ENCODE results near the gene LENG8.

GRCh38 chr19:54451997-54452396 is 3.0 kb downstream of the LENG8 start:
- TF ChIP-seq CTCF (IDR thresholded peaks at IDR 0.05) (no peak), POLR2A (IDR thresholded peaks at IDR 0.05) (no peak)
